Measurements from ENCODE around the gene TMTC1. TPM values are rescaled to one million over a fixed set of nuclear protein-coding genes. Genes with fewer than 3 reads are reported as not detected.

TMTC1 gene
- total and polyA plus RNA-seq, 9 of the 15 experiments (the other 6 are each of a cell fraction or from before 2014, with no cell fraction given): under 0.01 to 0.18 (median 0.06) TPM; not detected in 2

DNA sequence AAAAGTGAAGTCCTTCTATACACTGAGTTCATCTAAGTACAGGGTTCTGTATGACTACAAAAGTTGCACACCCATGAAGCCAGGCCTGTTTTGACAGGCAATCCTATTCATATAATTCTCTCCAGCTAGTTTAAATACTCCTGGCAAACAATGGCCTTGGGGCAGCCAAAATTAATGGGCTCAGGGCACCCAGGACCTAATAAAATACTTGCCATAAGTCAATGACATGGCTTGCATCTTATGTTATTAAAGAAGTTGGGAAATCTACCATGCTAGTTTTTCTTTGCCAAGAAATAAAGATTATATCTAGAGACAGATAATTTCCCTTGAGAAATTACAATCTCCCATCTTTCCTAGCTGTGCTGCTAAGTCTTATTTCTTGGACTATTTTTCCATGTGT, 11.1 kb upstream of the TMTC1 start (continued):
- TF ChIP-seq, protein P1, sequence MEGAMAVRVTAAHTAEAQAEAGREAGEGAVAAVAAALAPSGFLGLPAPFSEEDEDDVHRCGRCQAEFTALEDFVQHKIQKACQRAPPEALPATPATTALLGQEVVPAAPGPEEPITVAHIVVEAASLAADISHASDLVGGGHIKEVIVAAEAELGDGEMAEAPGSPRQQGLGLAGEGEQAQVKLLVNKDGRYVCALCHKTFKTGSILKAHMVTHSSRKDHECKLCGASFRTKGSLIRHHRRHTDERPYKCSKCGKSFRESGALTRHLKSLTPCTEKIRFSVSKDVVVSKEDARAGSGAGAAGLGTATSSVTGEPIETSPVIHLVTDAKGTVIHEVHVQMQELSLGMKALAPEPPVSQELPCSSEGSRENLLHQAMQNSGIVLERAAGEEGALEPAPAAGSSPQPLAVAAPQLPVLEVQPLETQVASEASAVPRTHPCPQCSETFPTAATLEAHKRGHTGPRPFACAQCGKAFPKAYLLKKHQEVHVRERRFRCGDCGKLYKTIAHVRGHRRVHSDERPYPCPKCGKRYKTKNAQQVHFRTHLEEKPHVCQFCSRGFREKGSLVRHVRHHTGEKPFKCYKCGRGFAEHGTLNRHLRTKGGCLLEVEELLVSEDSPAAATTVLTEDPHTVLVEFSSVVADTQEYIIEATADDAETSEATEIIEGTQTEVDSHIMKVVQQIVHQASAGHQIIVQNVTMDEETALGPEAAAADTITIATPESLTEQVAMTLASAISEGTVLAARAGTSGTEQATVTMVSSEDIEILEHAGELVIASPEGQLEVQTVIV (CRISPR knock-in tag; IDR thresholded peaks at IDR 0.05; ENCODE audit: borderline replicate concordance): no peak
- TF ChIP-seq CREBBP (IDR thresholded peaks at IDR 0.05; ENCODE audit: low read depth, low read length) (no peak), MTF1 (CRISPR knock-in tag; IDR thresholded peaks at IDR 0.05; ENCODE audit: borderline replicate concordance) (no peak), MEF2A (IDR thresholded peaks at IDR 0.05; ENCODE audit: control insufficient read depth, low read depth, low read length) (no peak)
- TF ChIP-seq, protein P2, sequence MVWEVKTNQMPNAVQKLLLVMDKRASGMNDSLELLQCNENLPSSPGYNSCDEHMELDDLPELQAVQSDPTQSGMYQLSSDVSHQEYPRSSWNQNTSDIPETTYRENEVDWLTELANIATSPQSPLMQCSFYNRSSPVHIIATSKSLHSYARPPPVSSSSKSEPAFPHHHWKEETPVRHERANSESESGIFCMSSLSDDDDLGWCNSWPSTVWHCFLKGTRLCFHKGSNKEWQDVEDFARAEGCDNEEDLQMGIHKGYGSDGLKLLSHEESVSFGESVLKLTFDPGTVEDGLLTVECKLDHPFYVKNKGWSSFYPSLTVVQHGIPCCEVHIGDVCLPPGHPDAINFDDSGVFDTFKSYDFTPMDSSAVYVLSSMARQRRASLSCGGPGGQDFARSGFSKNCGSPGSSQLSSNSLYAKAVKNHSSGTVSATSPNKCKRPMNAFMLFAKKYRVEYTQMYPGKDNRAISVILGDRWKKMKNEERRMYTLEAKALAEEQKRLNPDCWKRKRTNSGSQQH (CRISPR knock-in tag; IDR thresholded peaks at IDR 0.05): no peak
- TF ChIP-seq, protein P3, sequence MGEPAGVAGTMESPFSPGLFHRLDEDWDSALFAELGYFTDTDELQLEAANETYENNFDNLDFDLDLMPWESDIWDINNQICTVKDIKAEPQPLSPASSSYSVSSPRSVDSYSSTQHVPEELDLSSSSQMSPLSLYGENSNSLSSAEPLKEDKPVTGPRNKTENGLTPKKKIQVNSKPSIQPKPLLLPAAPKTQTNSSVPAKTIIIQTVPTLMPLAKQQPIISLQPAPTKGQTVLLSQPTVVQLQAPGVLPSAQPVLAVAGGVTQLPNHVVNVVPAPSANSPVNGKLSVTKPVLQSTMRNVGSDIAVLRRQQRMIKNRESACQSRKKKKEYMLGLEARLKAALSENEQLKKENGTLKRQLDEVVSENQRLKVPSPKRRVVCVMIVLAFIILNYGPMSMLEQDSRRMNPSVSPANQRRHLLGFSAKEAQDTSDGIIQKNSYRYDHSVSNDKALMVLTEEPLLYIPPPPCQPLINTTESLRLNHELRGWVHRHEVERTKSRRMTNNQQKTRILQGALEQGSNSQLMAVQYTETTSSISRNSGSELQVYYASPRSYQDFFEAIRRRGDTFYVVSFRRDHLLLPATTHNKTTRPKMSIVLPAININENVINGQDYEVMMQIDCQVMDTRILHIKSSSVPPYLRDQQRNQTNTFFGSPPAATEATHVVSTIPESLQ (CRISPR knock-in tag; IDR thresholded peaks at IDR 0.05): no peak
- TF ChIP-seq, protein P4, sequence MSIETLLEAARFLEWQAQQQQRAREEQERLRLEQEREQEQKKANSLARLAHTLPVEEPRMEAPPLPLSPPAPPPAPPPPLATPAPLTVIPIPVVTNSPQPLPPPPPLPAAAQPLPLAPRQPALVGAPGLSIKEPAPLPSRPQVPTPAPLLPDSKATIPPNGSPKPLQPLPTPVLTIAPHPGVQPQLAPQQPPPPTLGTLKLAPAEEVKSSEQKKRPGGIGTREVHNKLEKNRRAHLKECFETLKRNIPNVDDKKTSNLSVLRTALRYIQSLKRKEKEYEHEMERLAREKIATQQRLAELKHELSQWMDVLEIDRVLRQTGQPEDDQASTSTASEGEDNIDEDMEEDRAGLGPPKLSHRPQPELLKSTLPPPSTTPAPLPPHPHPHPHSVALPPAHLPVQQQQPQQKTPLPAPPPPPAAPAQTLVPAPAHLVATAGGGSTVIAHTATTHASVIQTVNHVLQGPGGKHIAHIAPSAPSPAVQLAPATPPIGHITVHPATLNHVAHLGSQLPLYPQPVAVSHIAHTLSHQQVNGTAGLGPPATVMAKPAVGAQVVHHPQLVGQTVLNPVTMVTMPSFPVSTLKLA (conservative IDR thresholded peaks at IDR 0.05): no peak

All from K562 (cell line).